Hepatocyte (in vitro differentiated cells): ENCODE results near the gene IL17RE. TPM values are rescaled to one million over a fixed set of nuclear protein-coding genes. Genes with fewer than 3 reads are reported as not detected.

Source experiments
- DNase-seq: peaks from one replicate; pipeline ENCODE4 v3.0.0-alpha.2; 2016; ENCODE audit warnings: low spot score
- H2AFZ ChIP-seq: fragments of 200-600 bp; sonication (generic); 2 replicates; pipeline ENCODE4 v1.6.0; 2016; ENCODE audit warnings: antibody characterized with exemption, mild to moderate bottlenecking
- H3K27ac ChIP-seq: fragments of 200-600 bp; sonication (generic); 2 replicates; pipeline ENCODE4 v1.5.1; 2016; ENCODE audit warnings: mild to moderate bottlenecking
- H3K27me3 ChIP-seq: fragments of 200-600 bp; sonication (generic); 2 replicates; pipeline ENCODE4 v1.6.1; 2016
- H3K36me3 ChIP-seq: fragments of 200-600 bp; sonication (generic); replicated peaks from 2 replicates; pipeline ENCODE4 v1.5.1; 2016; ENCODE audit warnings: low read depth; ENCODE audit not compliant: insufficient read depth
- H3K4me1 ChIP-seq: fragments of 200-600 bp; sonication (generic); 2 replicates; pipeline ENCODE4 v1.5.1; 2016; ENCODE audit warnings: mild to moderate bottlenecking, moderate library complexity; ENCODE audit not compliant: insufficient read depth
- H3K4me2 ChIP-seq: fragments of 200-600 bp; sonication (generic); 2 replicates; pipeline ENCODE4 v1.6.0; 2016
- H3K4me3 ChIP-seq: fragments of 200-600 bp; sonication (generic); 2 replicates; pipeline ENCODE4 v1.5.1; 2016; ENCODE audit warnings: mild to moderate bottlenecking
- H3K79me2 ChIP-seq: fragments of 200-600 bp; sonication (generic); 2 replicates; pipeline ENCODE4 v1.6.0; 2017; ENCODE audit warnings: mild to moderate bottlenecking
- H3K9me2 ChIP-seq: fragments of 200-600 bp; sonication (generic); replicated peaks from 2 replicates; pipeline ENCODE4 v1.6.0; 2017; ENCODE audit warnings: mild to moderate bottlenecking; ENCODE audit not compliant: insufficient read depth
- H3K9me3 ChIP-seq: fragments of 200-600 bp; sonication (generic); 2 replicates; pipeline ENCODE4 v1.5.1; 2016; ENCODE audit warnings: low read depth, mild to moderate bottlenecking
- H4K20me1 ChIP-seq: fragments of 200-600 bp; sonication (generic); 2 replicates; pipeline ENCODE4 v1.6.0; 2016; ENCODE audit warnings: mild to moderate bottlenecking; ENCODE audit not compliant: insufficient read depth, poor library complexity, severe bottlenecking
- EZH2 ChIP-seq: fragments of 200-600 bp; sonication (generic); IDR thresholded peaks from 2 replicates; pipeline ENCODE4 v1.6.1; 2016; ENCODE audit warnings: antibody characterized with exemption, mild to moderate bottlenecking, borderline replicate concordance
- EZH2phosphoT487 ChIP-seq: fragments of 200-600 bp; sonication (generic); IDR thresholded peaks from one replicate; pipeline ENCODE4 v1.6.1; 2018; ENCODE audit warnings: antibody characterized with exemption, mild to moderate bottlenecking, low read depth, moderate library complexity; ENCODE audit not compliant: unreplicated experiment, severe bottlenecking
- WGBS: methylation state at CpG from one replicate; pipeline ENCODE4 v1.1.6; 2016; ENCODE audit warnings: low lambda C conversion rate; ENCODE audit errors: missing lambda C conversion rate; 5-methylcytosine and 5-hydroxymethylcytosine counted together
- polyA plus RNA-seq: library from polyadenylated mRNA; unstranded; fragments of >200 nt; fragmentation: Nextera tagmentation; extraction: Ambion mirVana; gene quantifications from 2 replicates; pipeline ENCODE4 v1.2.1, GENCODE V29; 2016
- total RNA-seq: library from RNA; depleted of rRNA; stranded (reverse); fragments of >200 nt; gene quantifications from 2 replicates; pipeline ENCODE4 v1.2.3, GENCODE V29; 2014
- TF ChIP-seq, protein P1 (sequence below): fragments of 200-600 bp; sonication (generic); IDR thresholded peaks from 2 replicates; pipeline ENCODE4 v1.5.1; 2016; ENCODE audit warnings: antibody characterized with exemption, mild to moderate bottlenecking; ENCODE audit not compliant: poor library complexity

The IL17RE gene
- total and polyA plus RNA-seq, 2 experiments from 2014 or later, result 6.8 to 9.1 TPM

DNA sequence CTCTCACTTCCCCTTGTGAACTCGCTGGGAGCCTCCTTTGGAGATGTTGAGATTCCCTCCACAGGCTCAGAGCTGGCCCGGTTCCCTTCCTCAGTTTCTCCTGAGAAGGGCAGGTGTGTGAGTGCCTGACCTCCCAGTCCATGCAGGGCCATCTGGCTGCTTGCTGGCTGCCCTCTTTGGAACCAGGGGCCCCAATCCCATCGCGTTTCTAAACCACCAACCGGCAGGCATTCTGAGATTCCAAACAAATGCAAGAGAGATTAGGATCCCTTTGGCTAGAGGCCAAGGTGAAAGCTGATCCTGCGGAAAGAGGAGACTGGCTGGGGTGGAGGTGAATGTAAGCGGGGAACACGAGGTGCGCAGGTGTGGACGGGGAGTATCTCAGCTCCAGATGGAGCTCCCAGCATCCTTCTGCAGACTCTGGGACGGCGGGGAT, 52.4 kb downstream of the IL17RE start:
- Histone ChIP-seq H3K36me3 (no peaks in the 10 kb centered on the region), H3K27me3 (no peaks in the 10 kb centered on the region), H3K27ac (no peak overlapping the region), H4K20me1 (no peaks in the 10 kb centered on the region), H3K4me3 (no peak overlapping the region), H3K4me1 (peaks cover 2% of the 10 kb centered on the region), H3K4me2 (no peak overlapping the region), H3K9me2 (no peaks in the 10 kb centered on the region), H2AFZ (no peak overlapping the region), H3K79me2 (no peaks in the 10 kb centered on the region), H3K9me3 (no peaks in the 10 kb centered on the region)
- no peak for TF ChIP-seq EZH2
- no peak for TF ChIP-seq EZH2phosphoT487
- TF ChIP-seq, protein P1, sequence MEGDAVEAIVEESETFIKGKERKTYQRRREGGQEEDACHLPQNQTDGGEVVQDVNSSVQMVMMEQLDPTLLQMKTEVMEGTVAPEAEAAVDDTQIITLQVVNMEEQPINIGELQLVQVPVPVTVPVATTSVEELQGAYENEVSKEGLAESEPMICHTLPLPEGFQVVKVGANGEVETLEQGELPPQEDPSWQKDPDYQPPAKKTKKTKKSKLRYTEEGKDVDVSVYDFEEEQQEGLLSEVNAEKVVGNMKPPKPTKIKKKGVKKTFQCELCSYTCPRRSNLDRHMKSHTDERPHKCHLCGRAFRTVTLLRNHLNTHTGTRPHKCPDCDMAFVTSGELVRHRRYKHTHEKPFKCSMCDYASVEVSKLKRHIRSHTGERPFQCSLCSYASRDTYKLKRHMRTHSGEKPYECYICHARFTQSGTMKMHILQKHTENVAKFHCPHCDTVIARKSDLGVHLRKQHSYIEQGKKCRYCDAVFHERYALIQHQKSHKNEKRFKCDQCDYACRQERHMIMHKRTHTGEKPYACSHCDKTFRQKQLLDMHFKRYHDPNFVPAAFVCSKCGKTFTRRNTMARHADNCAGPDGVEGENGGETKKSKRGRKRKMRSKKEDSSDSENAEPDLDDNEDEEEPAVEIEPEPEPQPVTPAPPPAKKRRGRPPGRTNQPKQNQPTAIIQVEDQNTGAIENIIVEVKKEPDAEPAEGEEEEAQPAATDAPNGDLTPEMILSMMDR, result no peak
- 27% methylated on average over 12 of the region's 12 CpGs for WGBS
- no peak for DNase-seq

DNA sequence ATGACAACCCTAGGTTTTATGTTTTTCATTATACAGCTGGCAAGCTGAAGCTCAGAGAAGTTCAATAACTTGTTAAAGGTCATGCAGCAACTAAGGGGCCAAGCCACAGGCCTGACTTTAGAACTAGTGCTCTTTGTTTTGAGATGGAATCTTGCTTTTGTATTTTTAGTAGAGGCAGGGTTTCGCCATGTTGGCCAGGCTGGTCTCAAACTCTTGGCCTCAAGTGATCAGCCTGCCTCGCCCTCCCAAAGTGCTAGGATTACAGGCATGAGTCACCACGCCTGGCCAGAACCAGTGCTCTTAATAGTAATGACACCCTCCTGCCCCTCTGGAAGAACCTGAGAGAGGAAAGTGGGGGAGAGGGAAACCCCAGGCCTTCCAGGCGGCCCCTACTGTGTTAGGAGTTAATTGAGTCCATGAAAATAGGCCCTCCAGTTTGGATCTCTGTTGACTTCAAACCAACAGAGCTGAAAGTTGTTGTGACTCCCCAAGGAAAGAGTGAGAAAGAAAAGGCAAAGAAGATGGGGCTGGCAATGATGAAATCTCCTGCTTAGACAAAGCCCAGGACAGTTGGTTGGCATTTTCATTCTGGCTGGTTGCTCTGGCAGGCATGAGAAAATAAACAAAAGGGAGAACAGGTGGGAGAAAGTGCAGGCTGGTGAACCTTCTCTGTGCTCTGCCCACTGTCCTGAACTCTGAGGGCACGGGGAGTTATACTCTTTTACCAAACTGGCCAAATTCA, 53.1 kb downstream of the IL17RE start:
- no peak for TF ChIP-seq EZH2phosphoT487
- TF ChIP-seq, protein P1, result no peak
- TF ChIP-seq EZH2, result no peak
- H3K79me2 ChIP-seq, result no peaks in the 10 kb centered on the region
- WGBS, result 79% methylated on average over 5 of the region's 5 CpGs
- H3K9me3 ChIP-seq, result no peaks in the 10 kb centered on the region
- H3K4me2 ChIP-seq, result no peak overlapping the region
- no peaks in the 10 kb centered on the region for H3K9me2 ChIP-seq
- H3K27me3 ChIP-seq, result no peaks in the 10 kb centered on the region
- H3K4me1 ChIP-seq, result peaks cover 2% of the 10 kb centered on the region
- no peak overlapping the region for H2AFZ ChIP-seq
- no peak overlapping the region for H3K27ac ChIP-seq
- no peaks in the 10 kb centered on the region for H4K20me1 ChIP-seq
- no peak for DNase-seq
- no peak overlapping the region for H3K4me3 ChIP-seq
- H3K36me3 ChIP-seq, result no peaks in the 10 kb centered on the region

DNA sequence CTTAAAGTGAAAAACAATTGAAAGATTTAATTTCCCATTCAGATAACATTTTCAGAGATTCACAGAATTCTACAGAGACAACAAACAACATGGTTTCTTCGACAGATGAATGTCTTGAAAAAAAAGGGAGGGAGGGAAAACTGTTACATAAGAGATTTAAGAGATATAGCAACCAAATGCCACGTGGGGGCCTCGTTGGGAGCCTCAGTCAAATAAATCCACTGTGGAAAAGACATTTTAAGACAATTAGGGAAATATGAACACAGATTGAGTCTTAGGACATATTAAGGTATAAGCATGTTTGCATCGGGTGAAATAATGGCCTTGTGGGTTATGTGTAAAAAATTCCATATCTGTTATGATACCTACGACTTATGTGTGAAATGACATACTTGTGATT, 54.6 kb downstream of the IL17RE start:
- Histone ChIP-seq H4K20me1 (no peaks in the 10 kb centered on the region), H3K4me1 (no peaks in the 10 kb centered on the region), H3K9me3 (no peaks in the 10 kb centered on the region), H3K27ac (no peak overlapping the region), H3K9me2 (no peaks in the 10 kb centered on the region), H3K27me3 (no peaks in the 10 kb centered on the region), H3K4me2 (no peak overlapping the region), H2AFZ (no peak overlapping the region), H3K79me2 (no peaks in the 10 kb centered on the region), H3K36me3 (no peaks in the 10 kb centered on the region), H3K4me3 (no peak overlapping the region)
- DNase-seq, result no peak
- TF ChIP-seq EZH2phosphoT487, result no peak
- TF ChIP-seq, protein P1, result no peak
- TF ChIP-seq EZH2, result no peak
- WGBS, result 56% methylated on average over 5 of the region's 5 CpGs
